Lung microvascular endothelial cell (primary cell): ENCODE data around the gene PCGF3. TPM values are rescaled to one million over a fixed set of nuclear protein-coding genes. Genes with fewer than 3 reads are reported as not detected.

ENCODE experiments used
- DNase-seq, 2 donors: peaks; one replicate each; pipeline versions ENCODE4 v3.0.0 to v3.0.0-alpha.2; 2010; ENCODE audit warnings: low read depth in 2 of 2
- total RNA-seq: library from RNA; depleted of rRNA; stranded (reverse); fragments of >200 nt; gene quantifications from 2 replicates; pipeline ENCODE4 v1.2.1, GENCODE V29; 2014

PCGF3 gene
- total RNA-seq, 1 donor from 2014 or later = 47.8 TPM

- DNase-seq = no peak
These were observed 2.1 kb upstream of the PCGF3 start for GRCh38 chr4:703336-704197.

- no peak for DNase-seq
These were observed 1.3 kb upstream of the PCGF3 start for GRCh38 chr4:704198-704891.

- no peak for DNase-seq
These were observed 708 bp upstream of the PCGF3 start for GRCh38 chr4:704971-705277.

- peak in 1 of 2 donors; percentile 29 for DNase-seq
These were observed 526 bp downstream of the PCGF3 start for GRCh38 chr4:706083-706633.

GRCh38 chr4:706834-707598, 1.4 kb downstream of the PCGF3 start:
- no peak for DNase-seq

GRCh38 chr4:707929-708630, 2.4 kb downstream of the PCGF3 start:
- no peak for DNase-seq

GRCh38 chr4:708631-708933, 3.0 kb downstream of the PCGF3 start:
- DNase-seq = no peak

- DNase-seq = no peak
These were observed 3.7 kb downstream of the PCGF3 start for GRCh38 chr4:709348-709747.

- no peak for DNase-seq
These were observed 4.5 kb downstream of the PCGF3 start for GRCh38 chr4:710116-710515.

GRCh38 chr4:710916-711315, 5.3 kb downstream of the PCGF3 start:
- no peak for DNase-seq

- no peak for DNase-seq
These were observed 6.5 kb downstream of the PCGF3 start for GRCh38 chr4:712093-712492.

GRCh38 chr4:712916-713632, 7.4 kb downstream of the PCGF3 start:
- no peak for DNase-seq

GRCh38 chr4:714087-714486, 8.5 kb downstream of the PCGF3 start:
- no peak for DNase-seq

GRCh38 chr4:717601-718320, 12.1 kb downstream of the PCGF3 start:
- no peak for DNase-seq

GRCh38 chr4:718460-718859, 12.8 kb downstream of the PCGF3 start:
- DNase-seq = no peak

GRCh38 chr4:720111-720860, 14.7 kb downstream of the PCGF3 start:
- DNase-seq = no peak

- DNase-seq = peak in 1 of 2 donors; percentile 60
These were observed 15.9 kb downstream of the PCGF3 start for GRCh38 chr4:721261-722168.

GRCh38 chr4:722169-722725, 16.6 kb downstream of the PCGF3 start:
- DNase-seq = no peak
